Activated T-helper 2 cell treated with anti-CD3 and anti-CD28 coated beads, Interferon-gamma antibody, Interleukin-2, Interleukin-4, amounts not matched to agents 10 μg/mL and 5 μg/mL and 100 μg/mL, durations not matched to agents 14 hours and 24 hours and 36 hours (primary cell): ENCODE results near the gene RHBDF2. TPM values are rescaled to one million over a fixed set of nuclear protein-coding genes. Genes with fewer than 3 reads are reported as not detected.

ENCODE experiments used
- DNase-seq: peaks from one replicate; pipeline ENCODE4 v3.0.0; 2021; ENCODE audit warnings: low spot score
- H3K27ac Mint-ChIP-seq: one replicate; pipeline ENCODE4 v1.8.0; 2021; ENCODE audit warnings: mixed read lengths
- H3K27me3 Mint-ChIP-seq: one replicate; pipeline ENCODE4 v1.8.0; 2021; ENCODE audit warnings: low read depth, mixed read lengths
- H3K36me3 Mint-ChIP-seq: one replicate; pipeline ENCODE4 v1.8.0; 2021; ENCODE audit warnings: low read depth, mixed read lengths
- H3K4me1 Mint-ChIP-seq: one replicate; pipeline ENCODE4 v1.8.0; 2021; ENCODE audit warnings: low read depth, mixed read lengths
- H3K4me3 Mint-ChIP-seq: one replicate; pipeline ENCODE4 v1.8.0; 2021; ENCODE audit warnings: low read depth, mild to moderate bottlenecking, moderate library complexity, mixed read lengths
- H3K9me3 Mint-ChIP-seq: one replicate; pipeline ENCODE4 v1.8.0; 2021; ENCODE audit warnings: mixed read lengths
- intact Hi-C: fragments of 100-400 bp; cut with micrococcal nuclease; formaldehyde crosslinking; loops from one replicate; pipeline ENCODE4 v1.15.1; 2023
- total RNA-seq: library from RNA; stranded (reverse); gene quantifications from 2 replicates; pipeline ENCODE4 v1.2.3, GENCODE V29; 2022

RHBDF2 gene
- total RNA-seq: 45.3 and 48.5 TPM in 2 replicates

DNA sequence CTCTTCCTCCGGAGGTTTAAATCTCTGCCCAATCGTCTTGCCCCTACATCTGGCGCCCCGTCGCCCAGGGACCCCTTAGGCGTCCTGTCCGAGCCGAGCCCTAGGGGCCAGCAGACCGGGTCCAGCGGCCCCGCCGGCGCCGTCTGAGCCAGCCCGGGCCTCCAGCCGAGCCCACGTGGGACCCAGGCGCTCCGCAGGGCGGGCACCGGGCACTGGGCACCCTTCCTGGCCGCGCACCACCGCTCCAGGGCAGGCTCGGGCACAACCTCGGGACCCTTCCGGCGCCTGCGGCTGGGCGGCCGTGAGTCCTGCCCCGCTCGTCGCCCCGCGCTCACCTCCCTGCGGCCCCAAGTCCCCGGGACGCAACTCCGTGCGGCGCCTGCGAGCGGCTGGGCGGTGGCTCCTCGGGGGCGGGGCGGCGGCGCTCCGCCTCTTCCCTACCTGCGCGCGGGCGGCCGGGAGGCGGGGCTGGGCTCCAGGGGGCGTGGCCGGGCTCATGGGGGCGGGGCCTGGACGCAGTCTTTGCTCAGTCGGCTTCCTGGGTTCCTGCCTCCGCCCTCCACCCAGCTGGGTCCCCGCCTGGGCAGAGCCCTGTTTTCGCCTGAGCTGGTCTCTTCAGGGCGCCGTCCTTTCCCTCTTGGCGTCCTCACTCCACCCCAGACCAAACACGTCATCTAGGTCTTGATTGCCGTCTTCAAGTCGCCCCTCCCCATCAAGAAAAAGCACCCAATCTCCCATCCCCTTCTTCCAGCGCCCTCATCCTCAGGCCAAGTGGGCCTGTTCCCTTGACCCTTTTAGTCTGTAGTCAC is at the start of gene RHBDF2:
Gene RHBDF2, minus strand, starts transcription at position 406 of the 809 bp plus-strand sequence. CDS start 19,899 bp downstream, outside the sequence.
- peak within 1 kb of the TSS; percentile 92 for H3K27ac Mint-ChIP-seq
- H3K9me3 Mint-ChIP-seq: no peaks in the 10 kb centered on the region
- peak; percentile 94 for DNase-seq
- intact Hi-C loops: loop anchor here (1.0 kb wide), 1 partner anchor 35 kb away; no protein-coding TSS in a partner anchor
- H3K27me3 Mint-ChIP-seq: no peaks in the 10 kb centered on the region
- peaks cover 6% of the 10 kb centered on the region for H3K36me3 Mint-ChIP-seq
- H3K4me1 Mint-ChIP-seq: peaks cover 20% of the 10 kb centered on the region
- peak within 1 kb of the TSS; percentile 88 for H3K4me3 Mint-ChIP-seq

- intact Hi-C loops: no loop called here
- H3K4me3 Mint-ChIP-seq: no peak overlapping the region
- H3K4me1 Mint-ChIP-seq: peaks cover 5% of the 10 kb centered on the region
Measured at GRCh38 chr17:76549539-76549938, 48.3 kb upstream of the RHBDF2 start.

GRCh38 chr17:76549215-76549518 is 47.9 kb upstream of the RHBDF2 start:
- peaks cover 4% of the 10 kb centered on the region for H3K4me1 Mint-ChIP-seq
- intact Hi-C loops: no loop called here
- no peak overlapping the region for H3K27ac Mint-ChIP-seq
- DNase-seq: no peak
- H3K9me3 Mint-ChIP-seq: no peaks in the 10 kb centered on the region
- H3K27me3 Mint-ChIP-seq: no peaks in the 10 kb centered on the region
- H3K4me3 Mint-ChIP-seq: no peak overlapping the region
- H3K36me3 Mint-ChIP-seq: no peaks in the 10 kb centered on the region

More at GRCh38 chr17:76549539-76549938, 48.3 kb upstream of the RHBDF2 start:
- Mint-ChIP-seq H3K9me3 (no peaks in the 10 kb centered on the region), H3K27ac (no peak overlapping the region), H3K36me3 (no peaks in the 10 kb centered on the region), H3K27me3 (no peaks in the 10 kb centered on the region)
- no peak for DNase-seq

DNA sequence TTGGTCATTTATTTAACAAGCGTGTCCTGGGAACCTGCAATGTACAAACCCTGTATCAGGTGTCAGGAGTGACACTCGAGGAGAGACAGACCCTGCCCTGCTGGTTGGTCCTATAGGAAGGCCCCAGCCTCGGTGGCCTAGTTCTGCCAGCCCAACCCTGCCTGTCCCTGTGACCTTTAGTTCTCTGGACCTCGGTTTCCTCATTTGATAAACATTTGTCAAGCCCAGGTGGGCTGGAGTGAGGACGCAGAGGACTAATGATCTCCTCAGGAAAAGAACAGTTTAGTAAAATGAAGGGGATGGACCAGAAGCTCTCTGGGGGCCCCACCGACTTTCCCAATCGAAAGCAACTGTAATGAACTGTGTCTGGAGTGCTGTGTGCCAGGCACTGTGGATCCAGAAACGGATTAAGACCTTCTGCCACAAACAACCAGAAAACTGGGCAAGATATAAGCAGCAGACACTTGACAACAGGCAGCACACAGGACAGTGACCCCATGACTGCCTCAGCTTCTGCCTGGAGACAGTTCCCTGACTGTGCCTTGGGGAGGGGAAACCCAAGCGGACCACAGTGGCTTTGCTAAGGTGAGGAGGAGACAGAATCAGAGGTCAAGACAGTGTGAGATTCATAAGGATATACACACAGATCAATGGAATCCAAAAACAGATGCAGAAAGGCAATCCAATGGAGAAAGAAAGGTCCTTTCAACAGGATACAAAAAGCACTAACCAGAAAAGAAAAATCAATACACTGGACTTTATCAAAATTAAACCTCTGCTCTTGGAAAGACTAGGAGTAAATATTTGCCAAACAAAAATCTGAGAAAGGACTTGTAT is 47.4 kb upstream of the RHBDF2 start:
- Mint-ChIP-seq H3K27ac (no peak overlapping the region), H3K4me3 (no peak overlapping the region), H3K36me3 (no peaks in the 10 kb centered on the region), H3K4me1 (peaks cover 4% of the 10 kb centered on the region), H3K27me3 (peaks cover 5% of the 10 kb centered on the region), H3K9me3 (no peaks in the 10 kb centered on the region)
- no peak for DNase-seq
- intact Hi-C loops: no loop called here

GRCh38 chr17:76547642-76548202 is 46.5 kb upstream of the RHBDF2 start:
- Mint-ChIP-seq H3K4me1 (peaks cover 4% of the 10 kb centered on the region), H3K9me3 (no peaks in the 10 kb centered on the region), H3K27ac (no peak overlapping the region), H3K4me3 (no peak overlapping the region), H3K27me3 (peaks cover 6% of the 10 kb centered on the region), H3K36me3 (no peaks in the 10 kb centered on the region)
- DNase-seq: no peak
- intact Hi-C loops: loop anchor here (1.0 kb wide), 2 partner anchors 24 to 81 kb away; no protein-coding TSS in a partner anchor

- DNase-seq: peak; percentile 35
- H3K4me3 Mint-ChIP-seq: no peak overlapping the region
- no peaks in the 10 kb centered on the region for H3K9me3 Mint-ChIP-seq
- peaks cover 8% of the 10 kb centered on the region for H3K27me3 Mint-ChIP-seq
- intact Hi-C loops: loop anchor here (1.0 kb wide), 2 partner anchors 24 to 81 kb away; no protein-coding TSS in a partner anchor
- peaks cover 4% of the 10 kb centered on the region for H3K4me1 Mint-ChIP-seq
- H3K27ac Mint-ChIP-seq: no peak overlapping the region
- no peaks in the 10 kb centered on the region for H3K36me3 Mint-ChIP-seq
Measured at GRCh38 chr17:76547183-76547641, 46.0 kb upstream of the RHBDF2 start.

GRCh38 chr17:76546556-76547182 is 45.4 kb upstream of the RHBDF2 start:
- no peak for DNase-seq
- Mint-ChIP-seq H3K36me3 (no peaks in the 10 kb centered on the region), H3K4me3 (no peak overlapping the region), H3K4me1 (peaks cover 4% of the 10 kb centered on the region), H3K27me3 (peaks cover 14% of the 10 kb centered on the region), H3K9me3 (no peaks in the 10 kb centered on the region), H3K27ac (no peak overlapping the region)
- intact Hi-C loops: loop anchor here (1.0 kb wide), 2 partner anchors 23 to 80 kb away; no protein-coding TSS in a partner anchor

DNA sequence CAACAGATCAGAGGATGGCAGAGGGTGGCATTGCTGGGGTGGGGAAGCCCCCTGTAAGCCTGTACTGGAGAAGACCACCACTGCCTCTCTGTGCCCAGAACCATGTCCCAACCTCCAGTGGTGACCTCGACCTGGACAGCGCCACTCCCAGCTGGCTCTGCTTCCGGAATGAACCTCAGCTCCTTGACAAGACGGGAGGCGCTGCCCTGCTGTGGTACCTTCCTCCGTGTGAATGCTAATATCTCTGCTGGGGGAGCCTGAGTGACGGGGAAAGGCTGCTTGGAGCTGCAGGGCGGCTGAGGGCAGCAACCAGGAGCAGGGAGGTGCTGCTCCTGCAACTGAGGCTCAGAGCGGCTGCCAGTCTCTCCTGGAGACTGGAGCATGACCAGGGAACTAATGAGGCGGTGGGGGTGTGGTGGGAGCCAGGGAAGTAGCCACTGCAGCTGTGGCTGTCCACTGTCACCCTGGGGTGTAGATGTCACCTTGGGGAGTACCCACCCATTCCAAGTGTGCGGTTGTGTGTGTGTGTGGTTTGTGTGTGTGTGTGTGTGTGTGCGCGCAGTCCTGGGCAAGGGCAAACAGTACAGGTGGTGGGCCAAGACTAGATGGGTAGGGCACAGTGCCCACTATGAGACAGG is 44.8 kb upstream of the RHBDF2 start:
- intact Hi-C loops: no loop called here
- H3K4me3 Mint-ChIP-seq: no peak overlapping the region
- no peaks in the 10 kb centered on the region for H3K36me3 Mint-ChIP-seq
- peaks cover 3% of the 10 kb centered on the region for H3K4me1 Mint-ChIP-seq
- DNase-seq: no peak
- H3K27ac Mint-ChIP-seq: no peak overlapping the region
- no peaks in the 10 kb centered on the region for H3K9me3 Mint-ChIP-seq
- peaks cover 19% of the 10 kb centered on the region for H3K27me3 Mint-ChIP-seq

DNA sequence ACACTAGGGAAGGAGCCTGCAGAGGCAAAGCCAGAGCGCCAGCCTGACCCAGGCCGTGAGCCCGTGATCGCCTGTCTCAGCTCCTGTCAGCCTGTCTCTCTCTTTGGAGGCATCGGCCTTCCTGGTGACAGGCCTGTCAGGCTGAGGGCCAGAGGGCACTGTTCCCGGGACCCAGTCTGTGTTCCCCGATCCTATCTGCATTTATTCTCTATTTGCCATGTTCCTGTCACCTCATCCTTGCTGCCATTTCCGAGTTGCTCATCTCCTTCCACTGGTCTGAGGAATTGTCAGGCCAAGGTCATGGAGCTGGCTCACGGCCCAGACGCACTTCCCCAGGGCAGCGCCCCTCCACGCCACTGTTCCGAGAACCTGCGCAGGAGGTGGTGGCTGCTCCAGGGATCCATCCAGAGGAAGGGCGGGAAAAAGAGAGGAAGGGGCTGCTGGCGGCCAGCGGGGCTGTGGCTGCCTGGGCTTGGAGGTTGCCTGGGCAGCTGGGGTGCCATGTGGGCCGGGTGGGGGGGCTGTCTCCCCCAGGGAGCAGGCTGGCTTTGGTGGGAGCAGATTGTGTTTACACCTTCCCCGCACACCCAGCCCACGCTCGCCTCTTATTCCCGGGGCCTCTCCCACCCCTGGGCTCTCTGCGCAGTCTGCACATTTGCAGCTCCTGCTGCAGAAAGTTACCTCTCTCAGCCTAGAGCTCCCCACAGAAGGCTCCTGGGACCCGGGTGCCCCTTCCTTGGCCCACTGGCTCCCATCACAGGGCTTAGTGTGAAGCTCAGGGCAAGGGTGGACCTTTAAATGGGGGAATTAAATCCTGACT is 43.5 kb upstream of the RHBDF2 start:
- intact Hi-C loops: no loop called here
- no peak for DNase-seq
- no peak overlapping the region for H3K4me3 Mint-ChIP-seq
- H3K27ac Mint-ChIP-seq: no peak overlapping the region
- H3K4me1 Mint-ChIP-seq: no peaks in the 10 kb centered on the region
- H3K27me3 Mint-ChIP-seq: peaks cover 25% of the 10 kb centered on the region
- no peaks in the 10 kb centered on the region for H3K9me3 Mint-ChIP-seq
- H3K36me3 Mint-ChIP-seq: no peaks in the 10 kb centered on the region

GRCh38 chr17:76543826-76544545 is 42.8 kb upstream of the RHBDF2 start:
- Mint-ChIP-seq H3K4me3 (no peak overlapping the region), H3K4me1 (no peaks in the 10 kb centered on the region), H3K27me3 (peaks cover 32% of the 10 kb centered on the region), H3K36me3 (no peaks in the 10 kb centered on the region), H3K9me3 (no peaks in the 10 kb centered on the region), H3K27ac (no peak overlapping the region)
- intact Hi-C loops: no loop called here
- no peak for DNase-seq

DNA sequence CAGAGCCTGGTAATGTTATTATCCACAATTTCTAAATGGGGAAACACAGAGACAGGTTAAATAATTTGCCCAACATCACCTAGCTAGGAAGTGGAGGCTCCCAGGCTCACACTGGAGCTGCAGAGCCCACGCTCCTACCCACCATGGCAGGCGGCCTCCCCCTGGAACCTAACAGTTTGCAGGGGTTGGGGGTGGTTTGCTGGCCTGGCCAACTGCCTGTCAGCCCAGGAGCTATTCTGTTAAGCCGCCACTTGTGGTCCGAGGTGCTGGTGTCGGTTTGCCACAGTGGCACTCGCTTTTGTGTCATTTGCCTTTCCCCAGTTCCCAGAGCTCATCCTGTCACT is 42.2 kb upstream of the RHBDF2 start:
- DNase-seq: no peak
- no peak overlapping the region for H3K4me3 Mint-ChIP-seq
- intact Hi-C loops: no loop called here
- H3K36me3 Mint-ChIP-seq: no peaks in the 10 kb centered on the region
- no peaks in the 10 kb centered on the region for H3K9me3 Mint-ChIP-seq
- H3K4me1 Mint-ChIP-seq: no peaks in the 10 kb centered on the region
- H3K27me3 Mint-ChIP-seq: peaks cover 38% of the 10 kb centered on the region
- no peak overlapping the region for H3K27ac Mint-ChIP-seq
